ENCODE results near the gene BLOC1S6. TPM values are rescaled to one million over a fixed set of nuclear protein-coding genes. Genes with fewer than 3 reads are reported as not detected.

Gene BLOC1S6
- total and polyA plus RNA-seq, 2 of the 13 experiments (the other 11 are each of a cell fraction or from before 2014, with no cell fraction given): 11.8 to 44.3 TPM

GRCh38 chr15:45634432-45635190 lies 47.4 kb downstream of the BLOC1S6 start, which contains the start of gene SQOR (continued):
- TF ChIP-seq FOXA1 (IDR thresholded peaks at IDR 0.05) (no peak), FOXA1 (CRISPR knock-in tag; IDR thresholded peaks at IDR 0.05) (peak; percentile 36), ZNF510 (CRISPR knock-in tag; IDR thresholded peaks at IDR 0.05; ENCODE audit: low read depth) (no peak), KDM1A (CRISPR knock-in tag; IDR thresholded peaks at IDR 0.05) (no peak), ZSCAN12 (CRISPR knock-in tag; IDR thresholded peaks at IDR 0.05) (no peak), SMAD9 (CRISPR knock-in tag; IDR thresholded peaks at IDR 0.05) (no peak), ZNF24 (IDR thresholded peaks at IDR 0.05) (no peak), ARID2 (CRISPR knock-in tag; IDR thresholded peaks at IDR 0.05; ENCODE audit: borderline replicate concordance) (0 out of 2 replicates have a peak, but pooled peaks have one; percentile 24), ZNF781 (CRISPR knock-in tag; IDR thresholded peaks at IDR 0.05; ENCODE audit: borderline replicate concordance, not compliant biosample characterization) (peak; percentile 51), NFATC3 (CRISPR knock-in tag; IDR thresholded peaks at IDR 0.05) (no peak), ISL2 (CRISPR knock-in tag; IDR thresholded peaks at IDR 0.05) (0 out of 2 replicates have a peak, but pooled peaks have one; percentile 7), SMAD1 (CRISPR knock-in tag; IDR thresholded peaks at IDR 0.05; ENCODE audit: borderline replicate concordance, low read depth) (peak; percentile 95), ZNF33A (CRISPR knock-in tag; IDR thresholded peaks at IDR 0.05; ENCODE audit: borderline replicate concordance) (no peak), SYNCRIP (IDR thresholded peaks at IDR 0.05; ENCODE audit: insufficient read depth, low read depth, low read length) (no peak), HBP1 (CRISPR knock-in tag; IDR thresholded peaks at IDR 0.05; ENCODE audit: low read depth) (peak; percentile 41; the same call in 1 of the 2 replicates), SMAD3 (CRISPR knock-in tag; IDR thresholded peaks at IDR 0.05) (peak; percentile 45; the same call in 1 of the 2 replicates), PLSCR1 (CRISPR knock-in tag; IDR thresholded peaks at IDR 0.05; ENCODE audit: borderline replicate concordance) (no peak), HOMEZ (CRISPR knock-in tag; IDR thresholded peaks at IDR 0.05; ENCODE audit: low read depth) (no peak; the same call in 1 of the 2 replicates), HOXD1 (CRISPR knock-in tag; IDR thresholded peaks at IDR 0.05) (no peak), IRF1 (CRISPR knock-in tag; IDR thresholded peaks at IDR 0.05; ENCODE audit: low read depth) (no peak), KDM5B (CRISPR knock-in tag; IDR thresholded peaks at IDR 0.05; ENCODE audit: borderline replicate concordance) (peak; percentile 78; the same call in 1 of the 2 replicates)

All from HepG2 (cell line).